IPS-20b (cell line): ENCODE results near the gene DLX2.

ENCODE experiments used
- H3K27ac ChIP-seq: one replicate; pipeline ENCODE4 v1.5.1; 2013; ENCODE audit warnings: low read length
- H3K27me3 ChIP-seq: 2 replicates; pipeline ENCODE4 v1.6.1; 2013; ENCODE audit warnings: mild to moderate bottlenecking, low read length, inconsistent platforms; ENCODE audit not compliant: insufficient read depth
- H3K36me3 ChIP-seq: 2 replicates; pipeline ENCODE4 v1.6.1; 2013; ENCODE audit warnings: low read depth, mild to moderate bottlenecking, inconsistent platforms, low read length, moderate library complexity; ENCODE audit not compliant: insufficient read depth
- H3K4me1 ChIP-seq: 2 replicates; pipeline ENCODE4 v1.6.1; 2013; ENCODE audit warnings: mild to moderate bottlenecking, control low read depth, inconsistent platforms, low read length, moderate library complexity; ENCODE audit not compliant: insufficient read depth
- H3K4me3 ChIP-seq: 2 replicates; pipeline ENCODE4 v1.5.1; 2013; ENCODE audit warnings: mild to moderate bottlenecking, low read length, inconsistent platforms
- H3K9ac ChIP-seq: 2 replicates; pipeline ENCODE4 v1.6.1; 2013; ENCODE audit warnings: low read depth, mild to moderate bottlenecking, inconsistent platforms, low read length, moderate library complexity
- H3K9me3 ChIP-seq: 2 replicates; pipeline ENCODE4 v1.6.1; 2013; ENCODE audit warnings: mild to moderate bottlenecking, low read depth, low read length, inconsistent platforms; ENCODE audit not compliant: insufficient read depth

Gene DLX2

DNA sequence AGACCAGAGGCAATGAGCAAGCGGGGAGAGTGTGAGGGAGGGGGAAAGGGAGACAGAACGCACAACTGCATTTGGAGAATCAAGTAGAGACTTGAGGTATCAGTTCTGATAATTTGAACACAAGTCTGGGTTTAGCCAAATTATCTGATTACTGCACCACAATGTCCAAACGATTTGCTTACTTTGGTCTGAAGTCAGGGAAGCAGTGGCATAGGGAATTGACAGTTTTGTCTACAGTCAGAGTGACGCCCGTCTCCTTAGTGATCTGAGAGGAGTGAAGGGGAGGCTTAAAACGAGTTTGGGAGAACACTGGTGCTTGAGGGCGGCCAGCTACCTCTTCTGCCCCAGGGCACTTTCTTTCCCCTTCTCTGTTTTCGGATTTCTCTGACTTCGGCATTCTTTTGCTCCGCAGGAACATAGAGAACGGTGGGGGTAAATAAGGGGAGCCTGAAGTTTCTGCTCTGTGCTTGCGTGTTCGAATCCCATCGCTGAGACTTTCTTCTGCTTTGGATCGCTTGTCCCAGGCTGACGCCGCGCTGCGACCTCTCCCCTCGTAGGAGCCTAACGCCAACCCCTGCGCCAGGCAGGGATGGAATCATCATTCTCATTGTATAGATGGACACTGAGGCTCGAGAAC lies 2.9 kb upstream of the DLX2 start:
- Histone ChIP-seq H3K36me3 (no peaks in the 10 kb centered on the region), H3K4me3 (peak overlapping the region; percentile 69), H3K27ac (no peak overlapping the region)

DNA sequence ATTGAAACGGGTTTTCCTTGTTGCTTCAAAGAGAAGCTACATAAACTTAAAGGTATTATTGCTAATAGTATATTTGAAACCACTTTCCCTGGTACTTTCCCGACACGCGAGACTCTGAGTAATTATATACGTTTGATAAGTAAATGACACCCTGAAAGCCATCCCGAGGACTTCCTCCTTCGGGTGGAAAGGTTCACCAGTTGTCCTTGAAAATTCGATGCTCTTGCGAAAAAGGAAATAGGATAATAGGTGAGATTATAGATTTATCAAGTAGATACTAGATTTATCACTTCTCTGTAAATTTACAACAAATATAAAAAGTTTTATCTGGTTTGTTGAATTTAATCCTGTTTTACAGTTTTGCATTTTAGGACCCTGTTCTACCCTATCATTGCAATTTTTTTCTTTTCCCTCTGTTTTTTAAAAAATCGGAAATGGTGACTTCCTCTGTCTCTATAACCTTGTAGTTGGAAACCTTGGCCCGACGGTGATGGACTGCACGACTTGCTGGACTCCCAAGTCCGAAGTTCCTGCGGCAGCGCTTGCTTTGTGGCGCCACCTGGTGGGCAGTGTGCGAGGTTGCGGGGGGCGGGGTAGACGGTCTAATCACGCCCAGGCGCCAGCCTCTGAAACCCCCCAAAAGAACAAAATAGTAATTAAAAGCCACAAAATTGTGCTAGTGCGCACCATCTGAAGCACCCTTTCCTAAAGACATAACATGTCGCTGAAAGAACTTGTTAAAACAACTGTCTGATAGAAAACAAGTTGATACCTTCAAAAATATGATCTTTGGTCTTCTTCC lies 972 bp upstream of the DLX2 start:
- Histone ChIP-seq H3K4me1 (peaks cover 5% of the 10 kb centered on the region; the same call in 1 of the 2 replicates), H3K27me3 (peaks cover 98% of the 10 kb centered on the region), H3K4me3 (peak overlapping the region; percentile 67; the same call in 1 of the 2 replicates), H3K9me3 (no peaks in the 10 kb centered on the region), H3K27ac (no peak overlapping the region), H3K9ac (no peak overlapping the region), H3K36me3 (no peaks in the 10 kb centered on the region)

More for the DNA sequence above, 2.9 kb upstream of the DLX2 start:
- Histone ChIP-seq H3K9ac (no peak overlapping the region), H3K27me3 (peaks cover 96% of the 10 kb centered on the region), H3K4me1 (peaks cover 5% of the 10 kb centered on the region; the same call in 1 of the 2 replicates), H3K9me3 (no peaks in the 10 kb centered on the region)

DNA sequence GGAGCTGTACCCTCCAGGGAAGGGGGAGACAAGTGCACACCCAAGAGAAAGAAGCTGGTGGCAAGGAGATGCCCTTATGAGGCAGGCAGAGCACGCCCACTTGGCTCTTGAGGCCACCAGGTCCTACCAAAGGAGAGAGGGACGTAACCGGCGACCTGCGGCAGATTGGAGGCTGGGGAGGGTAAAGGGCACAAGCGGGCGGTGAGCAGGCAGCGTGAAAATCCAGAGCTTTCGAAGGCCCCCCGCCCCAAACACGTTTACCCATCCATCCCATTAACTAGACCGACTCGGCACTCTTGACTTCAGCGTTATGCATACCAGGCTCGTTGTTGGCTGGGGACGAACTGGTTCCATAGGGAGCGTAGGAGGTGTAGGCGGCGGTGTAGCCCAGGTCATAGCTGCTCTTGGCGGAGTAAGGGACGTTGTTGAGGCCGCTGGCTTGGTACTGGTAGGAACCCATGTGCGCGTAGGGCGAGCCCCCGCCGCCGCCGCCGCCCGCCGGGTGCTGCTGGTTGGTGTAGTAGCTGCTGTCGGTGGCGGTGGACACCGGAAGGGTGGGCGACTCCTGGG lies 794 bp downstream of the DLX2 start:
- Histone ChIP-seq H3K27ac (no peak overlapping the region), H3K4me3 (peak overlapping the region; percentile 67; the same call in 1 of the 2 replicates), H3K36me3 (no peaks in the 10 kb centered on the region), H3K9me3 (peaks cover 4% of the 10 kb centered on the region; the same call in 1 of the 2 replicates), H3K4me1 (peaks cover 5% of the 10 kb centered on the region; the same call in 1 of the 2 replicates), H3K9ac (no peak overlapping the region), H3K27me3 (peaks cover 98% of the 10 kb centered on the region)

DNA sequence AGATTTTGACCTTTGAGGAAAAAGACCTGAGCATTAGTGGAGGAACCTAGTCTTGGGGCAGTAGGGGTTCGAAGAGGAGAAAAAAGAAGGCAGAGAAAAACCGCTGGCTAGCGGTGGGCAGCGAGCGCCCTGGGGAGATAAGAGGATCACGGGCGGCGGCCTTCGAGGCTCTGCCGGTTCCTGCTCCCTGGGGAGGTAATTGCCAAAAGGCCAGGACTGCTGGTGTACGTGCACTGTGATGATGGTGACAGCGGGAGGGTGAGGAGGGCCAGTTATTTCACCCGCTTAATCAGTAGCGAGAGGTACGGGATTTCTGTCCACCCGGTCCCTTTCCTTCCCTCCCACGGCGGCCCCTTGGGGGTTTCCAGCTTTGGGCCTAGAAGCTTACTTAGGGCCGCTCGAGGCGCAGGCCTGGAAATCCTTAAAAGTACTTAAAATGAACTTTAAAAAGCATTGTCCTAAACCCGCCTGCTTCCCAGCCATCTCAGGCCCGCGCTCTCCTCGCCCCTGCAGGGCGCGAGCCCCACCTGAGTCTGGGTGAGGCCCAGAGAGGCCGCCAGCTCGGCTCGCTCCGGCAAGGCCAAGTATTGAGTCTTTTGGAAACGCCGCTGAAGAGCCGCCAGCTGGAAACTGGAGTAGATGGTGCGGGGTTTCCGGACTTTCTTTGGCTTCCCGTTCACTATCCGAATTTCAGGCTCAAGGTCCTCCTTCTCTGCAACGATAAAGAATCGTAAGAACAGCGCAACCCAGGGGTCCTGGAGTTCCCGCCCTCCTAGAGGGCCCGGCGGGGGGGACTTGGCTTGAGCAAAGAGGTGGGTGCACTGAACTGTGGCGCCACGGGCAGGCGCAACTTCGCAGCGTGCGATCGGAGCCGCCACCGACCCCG lies 1.5 kb downstream of the DLX2 start:
- no peak overlapping the region for H3K9ac ChIP-seq
- H3K27ac ChIP-seq: no peak overlapping the region
- H3K27me3 ChIP-seq: peaks cover 98% of the 10 kb centered on the region
- peaks cover 7% of the 10 kb centered on the region; the same call in 1 of the 2 replicates for H3K4me1 ChIP-seq
- peak overlapping the region; percentile 67 for H3K4me3 ChIP-seq
- peaks cover 4% of the 10 kb centered on the region; the same call in 1 of the 2 replicates for H3K9me3 ChIP-seq
- H3K36me3 ChIP-seq: no peaks in the 10 kb centered on the region

DNA sequence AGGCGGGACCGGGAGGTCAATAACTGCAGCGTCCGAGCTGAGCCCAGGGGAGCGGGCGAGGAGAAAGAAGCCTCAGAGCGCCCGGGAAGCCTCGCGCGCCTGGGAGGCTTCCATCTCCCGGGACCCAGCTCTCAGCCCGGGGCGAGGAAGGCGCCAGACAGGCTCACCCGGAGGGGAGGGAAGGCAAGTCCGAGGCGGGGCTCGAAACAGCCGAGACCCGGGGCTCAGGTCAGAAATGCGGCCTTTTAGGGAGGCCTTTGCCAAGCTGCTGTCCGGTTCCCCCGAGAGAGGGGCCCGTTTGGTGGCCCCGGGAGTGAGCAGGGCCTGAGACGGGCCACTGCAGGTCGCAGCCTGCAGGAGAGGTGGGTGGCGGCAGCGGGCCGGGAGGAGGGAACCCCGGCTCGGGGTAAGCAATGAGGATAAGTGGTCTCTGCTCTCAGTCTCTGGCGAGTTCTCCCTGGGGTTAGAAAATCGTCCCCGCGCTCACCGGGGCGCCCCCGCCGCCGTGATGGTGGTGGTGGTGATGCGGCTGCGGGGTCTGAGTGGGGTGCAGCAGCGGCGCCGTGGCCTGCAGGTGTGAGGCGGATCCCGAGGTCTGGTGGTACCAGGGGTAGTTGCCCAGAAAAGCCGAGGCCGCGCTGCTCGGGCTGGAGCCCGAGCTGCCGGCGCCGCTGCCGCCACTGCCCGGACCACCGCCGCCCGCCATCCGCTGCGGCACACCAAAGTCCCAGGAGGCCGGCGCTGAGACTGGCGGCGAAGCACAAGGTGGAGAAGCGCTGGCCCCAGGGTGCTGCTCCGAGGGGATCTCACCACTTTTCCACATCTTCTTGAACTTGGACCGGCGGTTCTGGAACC lies 2.4 kb downstream of the DLX2 start:
- Histone ChIP-seq H3K9ac (no peak overlapping the region), H3K4me3 (no peak overlapping the region; the same call in 1 of the 2 replicates), H3K36me3 (no peaks in the 10 kb centered on the region), H3K9me3 (peaks cover 4% of the 10 kb centered on the region; the same call in 1 of the 2 replicates), H3K27me3 (peaks cover 98% of the 10 kb centered on the region), H3K27ac (no peak overlapping the region), H3K4me1 (peaks cover 7% of the 10 kb centered on the region; the same call in 1 of the 2 replicates)

DNA sequence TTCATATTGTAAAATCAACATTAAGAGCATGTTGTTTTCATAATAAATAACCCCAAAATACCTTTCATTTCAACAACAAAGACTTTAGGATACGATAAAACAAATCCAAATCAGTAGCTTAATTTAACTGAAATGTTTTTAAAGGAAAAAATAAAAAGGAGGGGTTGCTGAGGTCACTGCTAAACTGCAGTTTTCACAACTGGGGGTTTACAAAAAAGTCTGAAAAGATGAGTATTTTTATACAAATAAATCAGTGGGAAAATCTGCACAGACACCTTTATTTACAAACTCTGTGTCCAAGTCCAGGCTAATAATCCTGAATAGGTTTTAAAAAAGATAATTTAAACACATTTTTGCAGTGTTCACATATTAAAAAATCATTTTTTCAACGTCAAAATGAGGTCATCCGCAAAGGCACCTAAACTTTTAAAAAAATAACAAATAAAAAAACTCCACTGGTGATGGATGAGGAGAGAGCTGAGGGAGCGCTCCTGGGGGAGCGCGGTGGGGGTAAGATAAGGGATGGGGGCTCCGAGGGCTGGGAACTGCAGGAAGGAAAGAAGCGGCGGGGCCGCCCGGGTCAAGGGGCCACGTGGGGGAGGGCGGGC lies 3.1 kb downstream of the DLX2 start:
- Histone ChIP-seq H3K27ac (no peak overlapping the region), H3K9ac (no peak overlapping the region), H3K4me3 (no peak overlapping the region)

DNA sequence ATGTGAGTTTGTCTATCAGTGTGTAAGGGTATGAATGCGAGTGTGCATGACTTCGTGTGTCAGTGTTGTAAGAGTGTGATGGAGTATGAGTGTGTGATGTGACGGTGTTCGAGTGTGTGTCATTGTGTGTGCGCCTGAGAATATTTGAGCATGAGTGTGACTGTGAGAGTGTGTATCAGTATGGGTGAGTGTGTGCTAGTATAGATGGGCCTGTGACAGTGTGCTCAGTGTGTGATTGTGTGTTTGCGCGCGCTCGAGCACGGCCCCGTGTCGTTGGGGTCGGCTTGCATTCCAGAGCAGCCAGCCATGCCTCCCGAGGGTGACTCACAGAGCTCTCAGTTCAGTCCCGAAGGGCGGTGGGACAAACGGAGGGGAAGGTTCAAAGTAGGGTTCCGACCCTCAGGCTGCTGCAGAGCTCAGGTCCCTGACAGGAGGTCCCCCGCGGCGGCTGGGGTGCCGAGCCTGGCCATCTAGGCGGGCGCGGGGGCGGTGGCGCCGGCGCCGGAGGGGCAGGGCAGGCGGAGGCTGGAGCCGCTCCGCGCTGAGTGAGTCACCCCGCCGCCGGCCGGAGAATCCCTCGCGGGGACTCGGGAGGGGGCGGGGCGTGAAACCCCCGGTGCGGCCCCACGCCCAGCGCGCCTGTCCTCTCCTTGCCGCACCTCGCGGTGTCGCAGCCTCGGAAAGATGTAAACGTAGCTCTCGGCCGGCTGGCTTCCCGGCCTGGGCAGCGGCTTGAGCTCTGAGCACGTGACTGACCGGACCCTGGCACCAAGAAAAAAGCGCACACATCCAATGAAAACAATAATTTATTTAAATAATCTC lies 3.8 kb downstream of the DLX2 start:
- H3K4me3 ChIP-seq: peak overlapping the region; percentile 6; the same call in 1 of the 2 replicates
- H3K9ac ChIP-seq: no peak overlapping the region
- peaks cover 98% of the 10 kb centered on the region for H3K27me3 ChIP-seq
- no peaks in the 10 kb centered on the region for H3K36me3 ChIP-seq
- H3K27ac ChIP-seq: no peak overlapping the region
- peaks cover 10% of the 10 kb centered on the region; the same call in 1 of the 2 replicates for H3K4me1 ChIP-seq
- peaks cover 4% of the 10 kb centered on the region; the same call in 1 of the 2 replicates for H3K9me3 ChIP-seq

More for the DNA sequence above, 3.1 kb downstream of the DLX2 start:
- H3K36me3 ChIP-seq: no peaks in the 10 kb centered on the region
- peaks cover 98% of the 10 kb centered on the region for H3K27me3 ChIP-seq
- peaks cover 7% of the 10 kb centered on the region; the same call in 1 of the 2 replicates for H3K4me1 ChIP-seq
- H3K9me3 ChIP-seq: peaks cover 4% of the 10 kb centered on the region; the same call in 1 of the 2 replicates

DNA sequence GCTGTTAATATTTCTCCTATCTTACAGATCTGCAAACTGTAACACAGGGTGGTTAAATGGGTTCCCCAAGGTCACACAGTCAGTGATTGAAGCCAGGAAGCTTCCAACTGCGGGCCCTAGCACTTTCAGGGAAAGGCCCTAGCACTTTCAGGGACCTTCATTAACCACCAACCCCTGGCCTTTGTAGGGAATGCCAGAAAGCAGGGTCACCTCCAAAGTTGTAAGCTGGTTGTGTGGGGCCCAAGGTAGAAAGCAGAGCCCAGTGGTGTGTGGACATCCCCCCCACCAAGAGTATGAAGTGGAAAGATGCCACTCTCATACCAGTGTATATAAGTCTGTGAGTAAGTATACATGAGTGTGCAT lies 4.4 kb downstream of the DLX2 start:
- H3K9ac ChIP-seq: no peak overlapping the region

DNA sequence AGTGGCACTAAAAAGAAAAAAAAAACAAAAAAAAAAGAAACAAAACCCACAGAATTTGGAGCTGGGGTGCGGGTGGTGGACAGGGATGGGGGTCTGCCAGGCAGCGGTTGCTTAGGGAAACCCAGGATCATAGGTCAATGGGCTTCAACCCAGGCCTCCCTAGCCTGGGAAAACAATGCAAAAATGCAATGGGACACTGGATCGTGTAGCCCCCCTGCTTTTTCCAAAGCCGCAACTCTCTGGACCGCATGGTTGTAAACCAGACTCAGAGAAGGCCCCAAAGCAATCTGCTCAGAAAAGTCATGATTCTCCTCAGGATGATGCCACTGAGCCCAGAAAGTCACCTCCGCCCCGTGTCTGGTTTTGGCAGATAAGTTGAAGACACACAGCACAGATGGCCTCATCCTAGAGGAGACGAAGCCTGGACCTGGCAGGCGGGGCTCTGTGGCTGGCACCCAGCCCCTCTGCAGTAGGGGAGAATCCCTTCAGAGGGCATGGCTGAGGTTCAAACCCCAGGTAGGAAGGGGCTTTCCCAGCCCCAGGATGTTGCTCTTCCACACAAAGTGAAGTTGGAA lies 5.1 kb downstream of the DLX2 start:
- Histone ChIP-seq H3K4me3 (0 out of 2 replicates have a peak overlapping the region, but pooled peaks have one; percentile 58), H3K27ac (no peak overlapping the region), H3K9ac (no peak overlapping the region)

More for the DNA sequence above, 4.4 kb downstream of the DLX2 start:
- Histone ChIP-seq H3K36me3 (no peaks in the 10 kb centered on the region), H3K27ac (no peak overlapping the region), H3K27me3 (peaks cover 98% of the 10 kb centered on the region), H3K4me3 (peak overlapping the region; percentile 6; the same call in 1 of the 2 replicates), H3K4me1 (peaks cover 8% of the 10 kb centered on the region; the same call in 1 of the 2 replicates), H3K9me3 (peaks cover 4% of the 10 kb centered on the region; the same call in 1 of the 2 replicates)

More for the DNA sequence above, 5.1 kb downstream of the DLX2 start:
- Histone ChIP-seq H3K4me1 (peaks cover 5% of the 10 kb centered on the region; the same call in 1 of the 2 replicates), H3K27me3 (peaks cover 100% of the 10 kb centered on the region), H3K36me3 (no peaks in the 10 kb centered on the region), H3K9me3 (peaks cover 4% of the 10 kb centered on the region; the same call in 1 of the 2 replicates)
